PFSK-1 (cell line): ENCODE measurements around the gene ATP6V0A1.

ENCODE experiments used
- SIN3A ChIP-seq: IDR thresholded peaks from 2 replicates; pipeline ENCODE4 v1.6.1; 2012; ENCODE audit warnings: mild to moderate bottlenecking, low read length, moderate library complexity, borderline replicate concordance; ENCODE audit not compliant: insufficient read depth
- TAF1 ChIP-seq: IDR thresholded peaks from 2 replicates; pipeline ENCODE4 v1.6.1; 2012; ENCODE audit warnings: low read length, control low read depth, borderline replicate concordance; ENCODE audit not compliant: insufficient read depth
- TF ChIP-seq, protein P1 (sequence below), 2 experiments: IDR thresholded peaks; 2 replicates each; pipeline versions ENCODE4 v1.6.1 to v1.8.0; 2011 to 2012; ENCODE audit warnings: low read depth in 2 of 2, low read length in 2 of 2, control low read depth in 1 of 2, inconsistent platforms in 1 of 2, mild to moderate bottlenecking in 1 of 2, moderate library complexity in 1 of 2; ENCODE audit not compliant: insufficient read depth in 1 of 2

DNA sequence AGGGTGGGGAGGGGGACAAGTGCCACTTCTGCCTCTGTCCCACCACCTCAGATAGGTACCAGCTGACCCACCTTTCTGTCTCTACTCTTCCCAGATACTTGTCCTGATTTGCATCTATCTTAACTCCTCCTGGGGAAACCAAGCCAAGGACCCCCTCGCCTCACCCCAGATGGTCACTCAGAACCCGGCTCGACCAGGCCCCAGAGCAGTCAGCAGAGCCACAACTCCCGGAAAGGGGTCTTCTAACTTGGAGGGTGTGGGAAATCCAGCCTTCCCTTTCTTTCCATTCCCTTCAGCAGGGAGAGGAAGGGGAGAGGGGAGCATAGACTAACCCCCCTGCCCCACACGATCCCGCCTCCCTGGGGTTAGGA lies 37.6 kb upstream of the ATP6V0A1 start:
- TF ChIP-seq TAF1 (no peak), SIN3A (no peak)
- TF ChIP-seq, protein P1, sequence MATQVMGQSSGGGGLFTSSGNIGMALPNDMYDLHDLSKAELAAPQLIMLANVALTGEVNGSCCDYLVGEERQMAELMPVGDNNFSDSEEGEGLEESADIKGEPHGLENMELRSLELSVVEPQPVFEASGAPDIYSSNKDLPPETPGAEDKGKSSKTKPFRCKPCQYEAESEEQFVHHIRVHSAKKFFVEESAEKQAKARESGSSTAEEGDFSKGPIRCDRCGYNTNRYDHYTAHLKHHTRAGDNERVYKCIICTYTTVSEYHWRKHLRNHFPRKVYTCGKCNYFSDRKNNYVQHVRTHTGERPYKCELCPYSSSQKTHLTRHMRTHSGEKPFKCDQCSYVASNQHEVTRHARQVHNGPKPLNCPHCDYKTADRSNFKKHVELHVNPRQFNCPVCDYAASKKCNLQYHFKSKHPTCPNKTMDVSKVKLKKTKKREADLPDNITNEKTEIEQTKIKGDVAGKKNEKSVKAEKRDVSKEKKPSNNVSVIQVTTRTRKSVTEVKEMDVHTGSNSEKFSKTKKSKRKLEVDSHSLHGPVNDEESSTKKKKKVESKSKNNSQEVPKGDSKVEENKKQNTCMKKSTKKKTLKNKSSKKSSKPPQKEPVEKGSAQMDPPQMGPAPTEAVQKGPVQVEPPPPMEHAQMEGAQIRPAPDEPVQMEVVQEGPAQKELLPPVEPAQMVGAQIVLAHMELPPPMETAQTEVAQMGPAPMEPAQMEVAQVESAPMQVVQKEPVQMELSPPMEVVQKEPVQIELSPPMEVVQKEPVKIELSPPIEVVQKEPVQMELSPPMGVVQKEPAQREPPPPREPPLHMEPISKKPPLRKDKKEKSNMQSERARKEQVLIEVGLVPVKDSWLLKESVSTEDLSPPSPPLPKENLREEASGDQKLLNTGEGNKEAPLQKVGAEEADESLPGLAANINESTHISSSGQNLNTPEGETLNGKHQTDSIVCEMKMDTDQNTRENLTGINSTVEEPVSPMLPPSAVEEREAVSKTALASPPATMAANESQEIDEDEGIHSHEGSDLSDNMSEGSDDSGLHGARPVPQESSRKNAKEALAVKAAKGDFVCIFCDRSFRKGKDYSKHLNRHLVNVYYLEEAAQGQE (IDR thresholded peaks at IDR 0.05; ENCODE audit: insufficient read depth in 1 of 2, low read depth in 2 of 2, low read length in 2 of 2), result no peak
